ENCODE data around the gene SPATA2L. TPM values are rescaled to one million over a fixed set of nuclear protein-coding genes. Genes with fewer than 3 reads are reported as not detected.

SPATA2L gene
- total and polyA plus RNA-seq, 10 of the 15 experiments (the other 5 are each of a cell fraction or from before 2014, with no cell fraction given): 0.20 to 6.9 (median 3.9) TPM; not detected in 1

DNA sequence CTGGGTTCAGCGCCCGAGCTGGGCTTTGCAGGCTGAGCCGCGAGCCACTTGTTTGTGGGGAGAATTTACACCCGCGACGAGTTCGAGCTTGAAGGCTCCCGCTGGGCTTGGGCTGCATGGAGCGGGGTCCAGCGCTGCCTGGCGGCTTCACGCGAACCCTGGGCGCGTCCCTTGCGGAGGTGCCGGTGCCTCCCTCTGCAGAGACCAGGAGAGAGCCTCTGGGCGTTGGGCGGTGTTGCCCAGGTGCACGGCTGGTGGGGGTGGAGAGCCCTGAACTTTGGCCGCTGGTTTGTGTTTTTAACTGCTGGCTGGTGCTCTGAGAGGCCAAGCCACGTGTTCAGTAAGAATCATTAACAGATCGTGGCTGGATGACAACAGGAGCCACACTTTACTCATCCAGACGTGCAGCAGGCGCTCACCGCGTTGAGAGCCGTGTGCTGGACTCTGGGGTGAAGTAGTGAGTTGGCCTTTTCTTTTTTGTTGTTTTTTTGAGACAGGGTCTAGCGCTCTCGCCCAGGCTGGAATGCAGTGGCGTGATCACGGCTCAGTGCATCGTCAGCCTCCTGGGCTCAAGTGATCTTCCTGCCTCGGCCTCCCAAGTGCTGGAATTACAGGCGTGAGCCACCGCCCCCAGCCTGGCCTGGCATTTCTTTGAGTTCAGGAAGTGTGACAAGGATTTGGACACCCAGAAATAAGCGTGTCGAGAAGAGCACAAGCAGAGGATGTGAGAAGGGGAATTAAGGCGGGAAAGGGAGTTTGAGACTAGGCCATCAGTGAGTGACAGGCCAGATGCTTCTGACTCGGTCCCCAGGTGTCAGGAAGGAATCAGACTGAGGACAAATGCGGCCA is 14.2 kb downstream of the SPATA2L start:
- Histone ChIP-seq H3K9ac (ENCODE audit: control insufficient read depth, insufficient read depth, low read length) (peak overlapping the region; percentile 87), H3K9me3 (replicated peaks; ENCODE audit: control insufficient read depth, insufficient read depth, low read length) (no peaks in the 10 kb centered on the region; the same call in 2 of the 3 replicates), H3K27me3 (replicated peaks in 1 of 2; ENCODE audit: control insufficient read depth in 2 of 2, insufficient read depth in 2 of 2, low read length in 1 of 2) (no peaks in the 10 kb centered on the region), H3K27ac (ENCODE audit: control insufficient read depth, insufficient read depth) (peak overlapping the region; percentile 93), H2AFZ (ENCODE audit: control insufficient read depth, low read depth, low read length) (peak overlapping the region; percentile 97), H3K79me2 (ENCODE audit: control insufficient read depth, insufficient read depth, low read length) (peaks cover 11% of the 10 kb centered on the region), H3K4me1 (ENCODE audit: control insufficient read depth, insufficient read depth, low read length) (peaks cover 6% of the 10 kb centered on the region; the same call in 1 of the 2 replicates), H3K4me2 (ENCODE audit: control insufficient read depth, insufficient read depth) (peak overlapping the region; percentile 82), H4K20me1 (ENCODE audit: control insufficient read depth, insufficient read depth) (no peaks in the 10 kb centered on the region), H3K4me3 (peak overlapping the region; percentile 88), H3K36me3 (ENCODE audit: control insufficient read depth in 2 of 2, insufficient read depth in 2 of 2, low read length in 1 of 2) (peaks cover 0 to 5% of the 10 kb centered on the region in 2 experiments; a peak in 3 of 4 replicates)
- ChIA-PET CTCF (interaction anchor here (0.8 to 1.5 kb wide), 4 partner anchors 13 to 224 kb away, joined by 3 to 12 read pairs (median 3); no protein-coding TSS in a partner anchor), SMC1A (ENCODE audit: uncharacterized antibody, unreplicated experiment) (interaction anchor here (1.0 to 1.6 kb wide), 3 partner anchors 13 to 173 kb away, joined by 3 to 8 read pairs (median 6); partner anchors contain the start of genes CHMP1A and SPATA33), POLR2A (interaction anchor here (0.5 to 2.1 kb wide), 6 partner anchors 9 to 338 kb away, joined by 3 to 19 read pairs (median 4); partner anchors contain the start of genes CHMP1A, SPATA33, TCF25 and VPS9D1), RAD21 (ENCODE audit: unreplicated experiment) (interaction anchor here (1.5 kb wide), 1 partner anchor 13 kb away, joined by 19 read pairs; the partner anchor contains the start of gene SPATA2L)
- DNase-seq (ENCODE audit: low read depth, low spot score) (peak; percentile 24), FAIRE-seq (no peak), ATAC-seq (peak; percentile 85)
- intact Hi-C loops (cut with micrococcal nuclease; ENCODE audit: unreplicated experiment) (no loop called here), in situ Hi-C loops (cut with MboI) (no loop called here)
- 4% methylated on average over 42 of the region's 42 CpGs for WGBS (ENCODE audit: insufficient coverage, insufficient replicate concordance, low lambda C conversion rate, missing lambda C conversion rate)
- BruUV-seq (replicated peaks): no TSS peak
- TF ChIP-seq TCF12 (IDR thresholded peaks at IDR 0.05; ENCODE audit: low read depth, low read length) (peak; percentile 7; the same call in 1 of the 2 replicates), MEF2B (IDR thresholded peaks at IDR 0.05; ENCODE audit: partially characterized antibody, poor library complexity, severe bottlenecking) (peak; percentile 11), FOXK2 (IDR thresholded peaks at IDR 0.05) (peak; percentile 81), HCFC1 (IDR thresholded peaks at IDR 0.05; ENCODE audit: low read length) (0 out of 2 replicates have a peak, but pooled peaks have one; percentile 19), HDAC2 (IDR thresholded peaks at IDR 0.05) (no peak), BHLHE40 (IDR thresholded peaks at IDR 0.05; ENCODE audit: borderline replicate concordance in 1 of 2, low read depth in 2 of 2, low read length in 1 of 2) (peak in 1 of 2 experiments; percentile 57; a peak in 2 of 4 replicates), ATF7 (IDR thresholded peaks at IDR 0.05; ENCODE audit: low read depth) (0 out of 2 replicates have a peak, but pooled peaks have one; percentile 19), IKZF1 (conservative IDR thresholded peaks at IDR 0.05) (peak; percentile 27; the same call in 1 of the 2 replicates), TCF3 (IDR thresholded peaks at IDR 0.05; ENCODE audit: borderline replicate concordance, insufficient read depth, low read depth, low read length) (no peak), RAD51 (IDR thresholded peaks at IDR 0.05) (peak; percentile 62; the same call in 1 of the 2 replicates)
- TF ChIP-seq, protein P1, sequence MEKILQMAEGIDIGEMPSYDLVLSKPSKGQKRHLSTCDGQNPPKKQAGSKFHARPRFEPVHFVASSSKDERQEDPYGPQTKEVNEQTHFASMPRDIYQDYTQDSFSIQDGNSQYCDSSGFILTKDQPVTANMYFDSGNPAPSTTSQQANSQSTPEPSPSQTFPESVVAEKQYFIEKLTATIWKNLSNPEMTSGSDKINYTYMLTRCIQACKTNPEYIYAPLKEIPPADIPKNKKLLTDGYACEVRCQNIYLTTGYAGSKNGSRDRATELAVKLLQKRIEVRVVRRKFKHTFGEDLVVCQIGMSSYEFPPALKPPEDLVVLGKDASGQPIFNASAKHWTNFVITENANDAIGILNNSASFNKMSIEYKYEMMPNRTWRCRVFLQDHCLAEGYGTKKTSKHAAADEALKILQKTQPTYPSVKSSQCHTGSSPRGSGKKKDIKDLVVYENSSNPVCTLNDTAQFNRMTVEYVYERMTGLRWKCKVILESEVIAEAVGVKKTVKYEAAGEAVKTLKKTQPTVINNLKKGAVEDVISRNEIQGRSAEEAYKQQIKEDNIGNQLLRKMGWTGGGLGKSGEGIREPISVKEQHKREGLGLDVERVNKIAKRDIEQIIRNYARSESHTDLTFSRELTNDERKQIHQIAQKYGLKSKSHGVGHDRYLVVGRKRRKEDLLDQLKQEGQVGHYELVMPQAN (conservative IDR thresholded peaks at IDR 0.05): peak; percentile 36; the same call in 1 of the 2 replicates
- TF ChIP-seq, protein P2, sequence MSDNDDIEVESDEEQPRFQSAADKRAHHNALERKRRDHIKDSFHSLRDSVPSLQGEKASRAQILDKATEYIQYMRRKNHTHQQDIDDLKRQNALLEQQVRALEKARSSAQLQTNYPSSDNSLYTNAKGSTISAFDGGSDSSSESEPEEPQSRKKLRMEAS (IDR thresholded peaks at IDR 0.05; ENCODE audit: low read depth, low read length): peak; percentile 63; the same call in 1 of the 2 replicates
- TF ChIP-seq, protein P3, sequence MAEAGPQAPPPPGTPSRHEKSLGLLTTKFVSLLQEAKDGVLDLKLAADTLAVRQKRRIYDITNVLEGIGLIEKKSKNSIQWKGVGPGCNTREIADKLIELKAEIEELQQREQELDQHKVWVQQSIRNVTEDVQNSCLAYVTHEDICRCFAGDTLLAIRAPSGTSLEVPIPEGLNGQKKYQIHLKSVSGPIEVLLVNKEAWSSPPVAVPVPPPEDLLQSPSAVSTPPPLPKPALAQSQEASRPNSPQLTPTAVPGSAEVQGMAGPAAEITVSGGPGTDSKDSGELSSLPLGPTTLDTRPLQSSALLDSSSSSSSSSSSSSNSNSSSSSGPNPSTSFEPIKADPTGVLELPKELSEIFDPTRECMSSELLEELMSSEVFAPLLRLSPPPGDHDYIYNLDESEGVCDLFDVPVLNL (IDR thresholded peaks at IDR 0.05; ENCODE audit: low read depth, low read length): no peak
- TF ChIP-seq, protein P4, sequence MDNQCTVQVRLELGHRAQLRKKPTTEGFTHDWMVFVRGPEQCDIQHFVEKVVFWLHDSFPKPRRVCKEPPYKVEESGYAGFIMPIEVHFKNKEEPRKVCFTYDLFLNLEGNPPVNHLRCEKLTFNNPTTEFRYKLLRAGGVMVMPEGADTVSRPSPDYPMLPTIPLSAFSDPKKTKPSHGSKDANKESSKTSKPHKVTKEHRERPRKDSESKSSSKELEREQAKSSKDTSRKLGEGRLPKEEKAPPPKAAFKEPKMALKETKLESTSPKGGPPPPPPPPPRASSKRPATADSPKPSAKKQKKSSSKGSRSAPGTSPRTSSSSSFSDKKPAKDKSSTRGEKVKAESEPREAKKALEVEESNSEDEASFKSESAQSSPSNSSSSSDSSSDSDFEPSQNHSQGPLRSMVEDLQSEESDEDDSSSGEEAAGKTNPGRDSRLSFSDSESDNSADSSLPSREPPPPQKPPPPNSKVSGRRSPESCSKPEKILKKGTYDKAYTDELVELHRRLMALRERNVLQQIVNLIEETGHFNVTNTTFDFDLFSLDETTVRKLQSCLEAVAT (IDR thresholded peaks at IDR 0.05): peak; percentile 78; the same call in 1 of the 2 replicates
- TF ChIP-seq, protein P5, sequence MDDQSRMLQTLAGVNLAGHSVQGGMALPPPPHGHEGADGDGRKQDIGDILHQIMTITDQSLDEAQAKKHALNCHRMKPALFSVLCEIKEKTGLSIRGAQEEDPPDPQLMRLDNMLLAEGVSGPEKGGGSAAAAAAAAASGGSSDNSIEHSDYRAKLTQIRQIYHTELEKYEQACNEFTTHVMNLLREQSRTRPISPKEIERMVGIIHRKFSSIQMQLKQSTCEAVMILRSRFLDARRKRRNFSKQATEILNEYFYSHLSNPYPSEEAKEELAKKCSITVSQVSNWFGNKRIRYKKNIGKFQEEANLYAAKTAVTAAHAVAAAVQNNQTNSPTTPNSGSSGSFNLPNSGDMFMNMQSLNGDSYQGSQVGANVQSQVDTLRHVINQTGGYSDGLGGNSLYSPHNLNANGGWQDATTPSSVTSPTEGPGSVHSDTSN (IDR thresholded peaks at IDR 0.05; ENCODE audit: insufficient replicate concordance, low read depth, low read length): peak; percentile 10
